GM12892 (cell line): ENCODE results near the gene MCIDAS.

ENCODE experiments used
- POLR2A ChIP-seq: IDR thresholded peaks from 2 replicates; pipeline ENCODE4 v1.6.1; 2011; ENCODE audit warnings: low read depth, low read length, control low read depth
- POLR2AphosphoS5 ChIP-seq: IDR thresholded peaks from 2 replicates; pipeline ENCODE4 v1.6.1; 2011; ENCODE audit warnings: low read depth, low read length, control low read depth
- TAF1 ChIP-seq: IDR thresholded peaks from 2 replicates; pipeline ENCODE4 v1.6.1; 2011; ENCODE audit warnings: low read depth, mild to moderate bottlenecking, control low read depth, low read length, borderline replicate concordance

- TF ChIP-seq POLR2A (no peak), POLR2AphosphoS5 (no peak), TAF1 (no peak)
Measured at GRCh38 chr5:55223812-55224240, 3.3 kb downstream of the MCIDAS start.
